ENCODE data around the gene IDUA. TPM values are rescaled to one million over a fixed set of nuclear protein-coding genes. Genes with fewer than 3 reads are reported as not detected.

IDUA gene
- total RNA-seq, 1 experiment from 2014 or later, result 6.1 TPM

GRCh38 chr4:1002631-1003251 is 15.9 kb downstream of the IDUA start:
- in situ Hi-C loops (cut with HindIII; ENCODE audit: low pct_unique_long_range_greater_than_20kb, low sequenced_read_pairs), result no loop called here
- no peak for DNase-seq (ENCODE audit: low read depth, low spot score)

GRCh38 chr4:1003271-1004070 is 16.6 kb downstream of the IDUA start:
- DNase-seq (ENCODE audit: low read depth, low spot score), result no peak
- in situ Hi-C loops (cut with HindIII; ENCODE audit: low pct_unique_long_range_greater_than_20kb, low sequenced_read_pairs), result no loop called here

GRCh38 chr4:1004071-1004418 is 17.2 kb downstream of the IDUA start:
- in situ Hi-C loops (cut with HindIII; ENCODE audit: low pct_unique_long_range_greater_than_20kb, low sequenced_read_pairs), result no loop called here
- DNase-seq (ENCODE audit: low read depth, low spot score), result no peak

DNA sequence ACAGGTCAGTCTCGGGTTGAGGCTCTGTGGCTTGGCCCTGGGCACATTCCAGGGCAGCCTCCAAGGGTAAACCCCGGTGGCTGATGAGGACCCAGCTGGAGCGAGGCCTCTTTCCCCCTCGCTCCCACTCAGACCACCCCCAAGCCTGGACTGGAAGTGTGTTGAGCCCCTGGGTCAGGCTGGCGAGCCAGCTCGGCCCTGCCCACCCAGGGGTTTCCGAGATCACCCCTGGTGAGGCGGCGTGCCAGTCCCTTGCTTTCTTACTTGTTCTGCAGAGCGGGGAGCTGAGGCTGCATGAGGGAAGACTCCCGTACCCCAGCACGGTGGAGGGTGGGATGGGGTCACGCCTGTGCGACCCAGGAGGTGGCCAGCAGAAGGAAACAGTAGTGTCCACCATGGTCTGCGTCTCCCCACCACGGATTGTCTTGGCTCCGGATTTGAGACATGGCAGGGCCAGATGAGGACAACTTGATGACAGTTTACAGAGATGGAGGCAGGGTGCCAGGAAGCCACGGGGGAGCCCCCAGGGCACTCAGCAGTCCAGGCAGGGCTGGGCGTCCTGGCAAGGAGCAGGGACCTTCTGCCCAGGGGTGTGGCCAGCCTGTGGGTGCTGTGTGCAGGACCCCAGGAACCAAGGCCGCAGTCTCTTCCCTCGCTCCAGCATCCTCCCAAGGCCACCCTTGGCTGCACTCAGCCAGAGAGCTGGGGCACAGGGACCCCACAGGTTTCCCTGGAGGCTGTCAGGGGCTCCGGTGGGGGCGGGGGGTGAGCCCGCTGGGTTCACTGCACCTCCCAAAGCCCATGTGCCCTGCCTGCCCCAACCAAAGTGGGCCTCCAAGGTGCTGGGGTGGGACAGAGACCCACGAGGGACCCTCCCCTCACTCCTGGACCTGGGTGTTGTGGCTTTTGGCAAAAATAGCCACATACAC is 18.0 kb downstream of the IDUA start:
- in situ Hi-C loops (cut with HindIII; ENCODE audit: low pct_unique_long_range_greater_than_20kb, low sequenced_read_pairs), result no loop called here
- no peak for DNase-seq (ENCODE audit: low read depth, low spot score)

DNA sequence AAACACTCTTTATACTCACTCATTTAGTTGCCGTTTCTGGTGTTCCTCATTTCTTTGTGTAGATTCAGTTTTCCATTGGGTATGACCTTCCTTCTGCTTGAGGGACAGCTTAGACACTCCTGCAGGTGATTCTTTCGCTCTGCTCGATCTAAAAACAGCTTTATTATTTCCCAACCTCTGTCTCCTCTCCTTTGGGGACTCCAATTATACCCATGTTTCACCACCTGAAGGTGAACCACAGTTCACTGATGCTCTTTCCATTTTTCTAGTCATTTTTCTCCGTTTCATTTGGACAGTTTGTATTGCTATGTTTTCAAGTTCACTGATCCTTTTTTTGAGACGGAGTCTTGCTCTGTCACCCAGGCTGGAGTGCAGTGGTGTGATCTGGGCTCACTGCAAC is 20.0 kb downstream of the IDUA start:
- no peak for DNase-seq (ENCODE audit: low read depth, low spot score)
- in situ Hi-C loops (cut with HindIII; ENCODE audit: low pct_unique_long_range_greater_than_20kb, low sequenced_read_pairs), result no loop called here

DNA sequence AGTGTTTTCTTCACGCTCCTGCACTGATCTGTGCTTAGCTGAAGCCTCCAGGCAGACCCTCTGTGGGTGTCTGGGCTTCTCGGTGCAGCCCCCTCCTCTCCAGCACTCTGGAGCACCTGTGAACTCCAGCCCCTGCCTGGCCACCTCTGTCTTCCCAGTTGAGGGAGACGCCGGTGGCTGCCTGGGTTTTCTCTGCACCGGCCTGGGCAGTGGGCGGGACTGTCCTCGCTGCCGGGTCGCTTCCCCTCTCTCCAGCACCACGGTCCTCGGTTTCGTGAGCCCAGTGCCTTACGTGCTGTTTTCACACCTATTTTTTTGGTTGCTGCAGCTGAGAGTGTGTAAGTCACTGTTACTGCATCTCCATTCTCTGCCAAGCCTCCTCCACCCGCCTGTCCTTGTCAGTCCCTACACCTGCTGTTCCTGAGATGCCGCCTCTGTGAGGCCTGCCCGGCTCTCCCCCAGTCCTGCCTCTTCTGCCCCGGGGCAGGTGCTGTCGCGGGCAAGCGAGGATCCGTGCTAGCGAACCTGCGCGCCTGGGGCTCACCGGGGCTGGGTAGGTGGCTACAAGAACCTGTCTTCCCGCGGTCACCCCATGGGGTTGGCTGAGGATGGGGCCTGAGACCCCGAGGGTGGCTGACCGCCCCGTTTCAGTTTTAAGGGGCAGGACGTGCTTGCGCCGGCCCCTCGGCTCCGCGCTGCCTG is 22.1 kb downstream of the IDUA start:
- no peak for DNase-seq (ENCODE audit: low read depth, low spot score)
- in situ Hi-C loops (cut with HindIII; ENCODE audit: low pct_unique_long_range_greater_than_20kb, low sequenced_read_pairs), result no loop called here

DNA sequence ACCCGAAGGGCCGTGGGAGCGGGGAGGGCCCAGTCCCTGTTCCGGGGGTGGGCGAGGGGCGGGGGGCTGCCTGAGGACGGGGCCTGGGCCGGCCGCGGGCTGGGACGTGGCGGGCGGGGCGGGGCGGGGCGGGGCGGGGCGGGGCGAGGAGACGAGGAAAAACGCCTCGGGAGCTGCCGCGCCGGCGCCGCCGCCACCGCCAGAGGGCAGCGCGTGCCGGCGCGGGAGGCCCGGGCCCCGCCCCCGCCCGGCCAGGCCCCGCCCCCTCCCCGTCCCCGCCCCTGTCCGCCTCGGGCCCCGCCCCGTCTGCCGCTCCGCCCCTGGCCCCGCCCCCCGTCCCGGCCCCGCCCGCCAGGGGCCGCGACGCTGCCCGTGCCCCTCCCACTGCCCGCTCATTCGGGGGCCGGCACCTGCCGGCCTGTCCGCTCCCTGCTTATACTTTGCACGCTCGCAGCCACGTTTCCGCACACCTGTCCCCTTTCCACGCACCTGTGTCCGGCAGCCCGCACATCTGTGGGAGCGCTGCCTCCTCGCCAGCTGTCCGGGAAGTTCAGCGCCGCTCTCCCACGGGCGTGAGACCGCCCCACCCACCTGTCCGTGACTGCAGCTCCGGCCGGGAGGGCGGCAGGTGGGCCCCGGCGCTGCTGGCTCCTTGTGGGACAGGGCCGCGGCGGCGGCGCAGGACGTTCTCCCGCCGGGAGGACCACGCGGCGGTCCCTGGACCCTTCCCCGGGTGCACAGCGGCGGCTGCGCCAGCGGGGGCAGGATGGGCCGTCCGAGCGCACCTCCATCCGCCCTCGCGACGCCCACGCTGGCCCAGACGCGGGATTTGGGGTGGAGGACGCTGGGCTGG is 22.9 kb downstream of the IDUA start:
- in situ Hi-C loops (cut with HindIII; ENCODE audit: low pct_unique_long_range_greater_than_20kb, low sequenced_read_pairs), result no loop called here
- DNase-seq (ENCODE audit: low read depth, low spot score), result peak; percentile 45

DNA sequence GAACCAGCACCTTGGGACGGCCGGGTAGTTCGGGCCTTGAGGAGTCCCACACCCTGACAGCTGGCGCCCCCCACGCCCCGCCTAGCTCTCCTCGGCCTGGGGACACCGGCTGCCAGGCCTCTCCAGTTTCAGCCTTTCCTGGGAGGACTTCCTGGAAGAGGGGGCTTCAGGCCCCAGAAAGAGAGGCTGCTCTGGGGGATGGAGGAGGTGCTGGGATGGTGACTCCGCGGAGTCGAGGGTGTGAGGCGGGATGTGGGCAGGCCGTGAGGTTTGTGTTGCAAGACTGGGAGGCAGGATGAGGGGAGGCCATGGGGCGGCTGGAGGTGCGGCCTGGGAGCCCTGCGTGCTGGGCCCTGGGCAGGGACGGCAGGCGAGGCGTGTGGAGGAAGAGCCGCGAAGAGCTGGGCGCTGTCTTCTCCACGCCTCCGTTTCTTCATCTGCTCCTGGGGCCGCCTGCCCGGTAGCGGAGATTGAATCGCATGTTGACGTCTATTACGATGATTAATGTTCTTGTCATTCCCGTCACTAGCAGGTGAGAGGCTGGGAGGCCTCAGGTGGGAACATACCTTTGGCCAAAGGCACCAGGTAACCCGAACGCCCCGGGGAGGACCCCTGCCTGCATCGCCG is 23.7 kb downstream of the IDUA start:
- DNase-seq (ENCODE audit: low read depth, low spot score), result peak; percentile 30
- in situ Hi-C loops (cut with HindIII; ENCODE audit: low pct_unique_long_range_greater_than_20kb, low sequenced_read_pairs), result no loop called here

GRCh38 chr4:1011022-1011665 is 24.3 kb downstream of the IDUA start, which contains the start of gene FGFRL1:
TSS of gene FGFRL1 (plus strand) at chr4:1011626. CDS start at chr4:1012486, 860 bp downstream.
- peak; percentile 83 for DNase-seq (ENCODE audit: low read depth, low spot score)
- in situ Hi-C loops (cut with HindIII; ENCODE audit: low pct_unique_long_range_greater_than_20kb, low sequenced_read_pairs), result no loop called here

DNA sequence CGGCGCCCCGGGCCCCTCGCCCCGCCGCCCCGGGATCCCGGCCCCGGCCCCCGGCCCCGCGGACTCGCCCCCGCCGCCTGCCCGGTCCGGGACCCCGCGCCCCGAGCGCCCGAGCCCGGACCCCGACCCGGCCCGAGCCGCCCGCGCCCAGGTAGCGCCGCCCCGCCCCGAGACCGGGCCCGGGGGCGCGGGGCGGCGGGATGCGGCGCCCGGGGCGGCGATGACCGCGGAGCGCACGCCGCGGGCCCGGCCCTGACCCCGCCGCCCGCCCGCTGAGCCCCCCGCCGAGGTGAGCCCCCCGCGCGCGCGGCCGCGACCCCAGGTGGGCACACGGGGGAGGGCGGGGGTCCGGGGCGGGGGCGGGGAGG is 24.8 kb downstream of the IDUA start:
- in situ Hi-C loops (cut with HindIII; ENCODE audit: low pct_unique_long_range_greater_than_20kb, low sequenced_read_pairs), result no loop called here
- DNase-seq (ENCODE audit: low read depth, low spot score), result no peak

DNA sequence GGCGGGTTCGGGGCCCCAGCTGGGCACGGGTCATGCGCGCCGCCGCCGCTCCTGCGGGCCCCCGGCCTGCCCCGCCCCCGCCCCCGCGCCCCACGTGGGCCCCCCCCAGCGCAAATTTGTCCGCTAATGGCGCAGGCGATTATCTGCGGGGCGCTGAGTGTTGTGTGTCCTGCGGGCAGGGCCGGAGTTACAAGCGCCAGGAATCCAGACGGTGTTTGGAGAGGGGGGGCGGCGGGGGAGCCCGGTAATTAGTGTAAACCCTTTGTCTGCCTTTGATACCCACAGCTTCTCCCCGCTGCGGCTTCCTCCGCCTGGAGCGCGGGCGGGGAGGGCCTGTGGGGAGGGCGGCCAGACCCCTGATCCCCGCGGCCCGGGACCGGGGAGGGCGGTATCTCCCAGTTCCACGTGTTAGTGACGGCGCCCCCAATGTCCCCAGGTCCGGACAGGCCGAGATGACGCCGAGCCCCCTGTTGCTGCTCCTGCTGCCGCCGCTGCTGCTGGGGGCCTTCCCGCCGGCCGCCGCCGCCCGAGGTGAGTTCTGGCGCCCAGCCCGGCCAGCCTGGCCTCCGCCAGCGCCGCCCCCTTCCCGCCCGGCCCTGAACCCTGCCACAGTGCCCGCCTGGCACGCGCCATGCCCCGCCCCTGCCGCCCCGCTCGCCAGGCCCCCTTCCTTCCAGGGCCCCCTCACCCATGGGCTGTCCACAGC is 25.3 kb downstream of the IDUA start:
- in situ Hi-C loops (cut with HindIII; ENCODE audit: low pct_unique_long_range_greater_than_20kb, low sequenced_read_pairs), result no loop called here
- DNase-seq (ENCODE audit: low read depth, low spot score), result no peak

DNA sequence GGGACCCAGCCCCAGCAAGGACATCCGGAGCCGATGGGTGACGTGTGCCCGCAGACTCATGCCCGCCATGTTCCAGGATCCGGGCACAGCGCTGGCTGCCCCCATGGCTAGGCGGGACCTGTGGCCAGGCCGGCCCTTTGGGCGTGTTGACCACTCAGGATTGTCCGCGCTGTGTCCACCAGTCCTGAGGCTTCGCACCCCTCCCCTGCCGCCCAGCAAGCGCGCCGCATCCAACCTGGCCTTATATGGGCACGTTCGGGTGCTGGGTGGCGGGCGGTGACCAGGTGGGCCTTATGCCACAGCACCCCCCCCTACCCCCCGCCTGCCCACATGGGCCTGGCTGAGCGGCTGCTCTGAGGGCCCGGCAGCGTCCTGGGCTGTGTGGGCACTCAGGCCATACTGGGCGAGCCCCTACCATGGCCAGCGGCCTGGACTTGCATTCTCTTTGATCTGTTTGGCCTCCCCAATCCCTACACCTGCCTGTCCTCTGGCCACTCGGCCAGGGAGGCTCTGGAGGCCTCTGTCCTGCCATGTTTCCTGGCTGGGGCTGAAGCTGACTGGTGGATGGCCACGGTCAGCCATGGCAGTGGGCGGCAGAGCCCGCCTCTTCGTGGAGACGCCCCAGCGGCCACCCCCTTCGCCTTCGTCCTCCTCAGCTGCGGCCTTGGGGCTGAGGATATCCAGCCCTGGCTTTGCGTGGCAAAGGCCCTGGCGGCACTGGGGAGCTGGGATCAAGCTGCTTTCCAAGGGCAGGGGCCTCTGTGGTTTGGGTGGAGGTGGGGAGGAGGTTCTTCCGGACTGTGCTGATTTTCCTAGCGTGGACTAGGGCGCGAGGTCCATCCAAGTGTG is 26.6 kb downstream of the IDUA start:
- in situ Hi-C loops (cut with HindIII; ENCODE audit: low pct_unique_long_range_greater_than_20kb, low sequenced_read_pairs), result no loop called here
- DNase-seq (ENCODE audit: low read depth, low spot score), result no peak

DNA sequence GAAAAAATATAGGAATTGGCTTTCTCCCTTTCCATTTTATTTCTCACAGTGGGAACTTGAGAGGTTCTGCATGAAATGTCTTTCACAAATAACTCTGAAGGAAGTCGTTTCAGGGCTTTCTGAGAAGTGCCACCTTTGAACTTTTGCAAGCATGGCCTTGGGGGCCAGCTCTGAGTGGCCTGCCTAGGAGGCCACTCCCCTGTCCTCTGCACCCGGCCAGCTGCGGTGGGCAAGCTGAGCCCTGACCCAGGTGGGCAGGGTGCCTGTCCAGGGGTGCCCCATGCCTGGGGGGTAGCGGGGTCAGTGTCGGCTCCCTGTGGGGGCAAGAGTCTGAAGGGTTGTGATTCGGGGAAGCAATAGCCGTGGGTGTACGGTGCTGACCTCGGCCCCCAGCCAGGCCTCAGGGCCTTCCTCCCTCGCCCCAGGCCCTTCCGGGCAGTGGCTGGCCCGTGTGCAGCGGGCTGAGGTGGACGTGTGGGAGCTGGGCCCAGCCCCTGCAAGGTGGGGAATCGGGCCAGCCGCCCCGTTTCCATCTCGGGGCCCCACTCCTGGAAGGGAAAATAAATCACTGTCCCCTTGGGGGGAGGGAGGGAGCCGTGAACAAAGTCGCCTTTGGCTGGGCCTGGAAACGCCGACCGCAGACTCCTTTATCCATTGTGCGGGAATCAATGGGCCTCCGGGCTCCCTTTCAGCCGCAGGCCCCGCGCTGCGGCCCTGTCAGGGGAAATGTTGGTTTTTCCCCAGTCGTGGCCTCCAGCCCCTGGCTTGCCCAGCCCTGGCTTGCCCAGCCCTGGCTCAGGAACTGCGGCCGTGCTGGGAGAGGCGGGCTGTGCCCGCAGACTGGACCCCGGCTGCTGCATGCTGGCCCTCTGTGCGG is 27.7 kb downstream of the IDUA start:
- in situ Hi-C loops (cut with HindIII; ENCODE audit: low pct_unique_long_range_greater_than_20kb, low sequenced_read_pairs), result no loop called here

GRCh38 chr4:1015179-1015578 is 28.3 kb downstream of the IDUA start:
- no peak for DNase-seq (ENCODE audit: low read depth, low spot score)
- in situ Hi-C loops (cut with HindIII; ENCODE audit: low pct_unique_long_range_greater_than_20kb, low sequenced_read_pairs), result no loop called here

More for the DNA sequence above, 27.7 kb downstream of the IDUA start:
- DNase-seq (ENCODE audit: low read depth, low spot score), result peak; percentile 78

Data from SK-MEL-5 (cell line).